Panc1 (cell line): Measurements from ENCODE around the gene RHEB.

Experiments
- CTCF ChIP-seq: fragments of 450-650 bp; IDR thresholded peaks from 2 replicates; pipeline ENCODE4 v1.5.1; 2017; ENCODE audit warnings: mild to moderate bottlenecking
- POLR2AphosphoS5 ChIP-seq: IDR thresholded peaks from 2 replicates; pipeline ENCODE4 v1.6.1; 2012; ENCODE audit warnings: mild to moderate bottlenecking, low read depth, low read length, moderate library complexity
- REST ChIP-seq, 2 experiments: IDR thresholded peaks; 2 replicates each; pipeline ENCODE4 v1.6.1; 2011 to 2012; ENCODE audit warnings: low read depth in 2 of 2, control low read depth in 1 of 2, low read length in 1 of 2, mild to moderate bottlenecking in 1 of 2, moderate library complexity in 1 of 2; ENCODE audit not compliant: insufficient read depth in 1 of 2
- TCF7L2 ChIP-seq: IDR thresholded peaks from 2 replicates; pipeline ENCODE4 v1.6.1; 2011; ENCODE audit warnings: mild to moderate bottlenecking, low read depth, low read length, inconsistent platforms

- no peak for TF ChIP-seq CTCF
- no peak for TF ChIP-seq TCF7L2
- no peak for TF ChIP-seq REST (IDR thresholded peaks at IDR 0.05; ENCODE audit: insufficient read depth in 1 of 2, low read depth in 2 of 2, low read length in 1 of 2)
- no peak for TF ChIP-seq POLR2AphosphoS5
Observed at GRCh38 chr7:151549644-151550043, 29.9 kb upstream of the RHEB start.
